BJ (cell line): ENCODE results near the gene CHCHD6. TPM values are rescaled to one million over a fixed set of nuclear protein-coding genes. Genes with fewer than 3 reads are reported as not detected.
A peak's percentile ranks its signal among the peaks of the same experiment; 100 is the strongest.

Source experiments
- CTCF ChIA-PET: fragments of 350-600 bp; formaldehyde crosslinking; extraction: SDS; loops from one replicate; lab custom pipeline; 2021; ENCODE audit warnings: antibody characterized with exemption, inconsistent platforms; lab: Yijun Ruan, JAX
- POLR2A ChIA-PET: fragments of 300-600 bp; sonication (Branson Sonifier 250); formaldehyde crosslinking; extraction: SDS; loops from one replicate; lab custom pipeline; 2021; ENCODE audit warnings: antibody characterized with exemption; lab: Charles Lee
- DNase-seq: peaks from one replicate; pipeline ENCODE4 v3.0.0-alpha.2; 2011; ENCODE audit warnings: low read depth
- H3K27me3 ChIP-seq: 2 replicates; pipeline ENCODE4 v1.6.0; 2011; ENCODE audit warnings: low read length; ENCODE audit not compliant: control insufficient read depth, insufficient read depth
- H3K36me3 ChIP-seq: 2 replicates; pipeline ENCODE4 v1.5.1; 2011; ENCODE audit warnings: low read length; ENCODE audit not compliant: control insufficient read depth, insufficient read depth
- H3K4me3 ChIP-seq: 2 replicates; pipeline ENCODE4 v1.5.1; 2011; ENCODE audit warnings: low read depth, mild to moderate bottlenecking, control low read depth, low read length
- polyA plus RNA-seq: library from polyadenylated mRNA; depleted of rRNA; stranded (reverse); fragments of >200 nt; gene quantifications from 2 replicates; pipeline ENCODE4 v1.2.3, GENCODE V29; 2011
- TF ChIP-seq, protein P1 (sequence below): IDR thresholded peaks from 2 replicates; pipeline ENCODE4 v1.5.1; 2011; ENCODE audit warnings: low read depth, mild to moderate bottlenecking, control low read depth, inconsistent platforms, low read length, moderate library complexity; ENCODE audit not compliant: insufficient read depth

The CHCHD6 gene
- polyA plus RNA-seq, 1 experiment: 23.7 TPM

DNA sequence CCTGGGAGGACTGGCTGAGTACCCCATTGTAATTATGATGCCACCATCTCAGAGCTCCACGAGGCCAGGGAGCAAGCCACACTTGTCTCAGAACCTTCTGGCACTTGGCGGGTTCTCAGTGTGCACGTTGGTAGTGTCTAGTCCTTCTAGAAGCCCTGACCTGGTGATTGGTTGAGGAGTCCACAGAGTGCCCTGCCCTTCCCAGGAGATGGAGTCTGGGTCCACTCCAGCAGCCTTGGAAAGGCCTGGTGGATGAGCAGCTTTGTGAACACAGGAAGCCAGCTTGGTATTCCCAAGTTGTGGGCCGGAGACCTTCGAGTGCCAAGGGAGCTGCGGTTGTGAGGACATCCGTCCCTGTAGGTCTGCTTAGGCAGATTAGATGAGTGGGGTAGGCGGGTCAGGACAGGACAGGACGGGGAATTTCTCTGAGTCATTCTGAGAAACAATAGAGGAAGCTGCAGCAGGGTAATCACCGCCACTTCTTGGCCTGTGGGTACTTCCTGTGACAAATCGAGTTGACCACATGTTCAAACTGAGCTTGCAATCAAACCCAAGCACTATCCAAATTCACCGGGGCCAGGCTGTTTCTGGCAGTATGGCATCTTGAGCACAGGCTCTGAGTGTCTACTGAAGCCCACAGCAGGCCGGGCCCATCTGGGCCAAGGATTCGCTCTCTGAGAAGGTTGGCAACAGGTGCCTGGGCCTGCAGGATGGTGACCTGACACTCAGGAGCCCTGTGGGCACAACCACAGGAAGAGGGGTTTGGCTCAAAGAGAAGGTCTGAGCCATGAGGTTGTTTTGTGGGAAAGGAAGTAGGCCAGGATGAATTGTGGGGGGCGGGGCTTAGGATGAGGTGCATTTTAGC, 207.4 kb downstream of the CHCHD6 start:
- peaks cover 2% of the 10 kb centered on the region; the same call in 1 of the 2 replicates for H3K36me3 ChIP-seq
- no peaks in the 10 kb centered on the region for H3K27me3 ChIP-seq
- peak; percentile 54 for DNase-seq
- CTCF ChIA-PET: interaction anchor here (0.7 to 1.9 kb wide), 5 partner anchors 11 to 160 kb away, joined by 3 to 5 read pairs (median 3); no protein-coding TSS in a partner anchor
- H3K4me3 ChIP-seq: no peak overlapping the region
- POLR2A ChIA-PET: no interaction called here
- TF ChIP-seq, protein P1, sequence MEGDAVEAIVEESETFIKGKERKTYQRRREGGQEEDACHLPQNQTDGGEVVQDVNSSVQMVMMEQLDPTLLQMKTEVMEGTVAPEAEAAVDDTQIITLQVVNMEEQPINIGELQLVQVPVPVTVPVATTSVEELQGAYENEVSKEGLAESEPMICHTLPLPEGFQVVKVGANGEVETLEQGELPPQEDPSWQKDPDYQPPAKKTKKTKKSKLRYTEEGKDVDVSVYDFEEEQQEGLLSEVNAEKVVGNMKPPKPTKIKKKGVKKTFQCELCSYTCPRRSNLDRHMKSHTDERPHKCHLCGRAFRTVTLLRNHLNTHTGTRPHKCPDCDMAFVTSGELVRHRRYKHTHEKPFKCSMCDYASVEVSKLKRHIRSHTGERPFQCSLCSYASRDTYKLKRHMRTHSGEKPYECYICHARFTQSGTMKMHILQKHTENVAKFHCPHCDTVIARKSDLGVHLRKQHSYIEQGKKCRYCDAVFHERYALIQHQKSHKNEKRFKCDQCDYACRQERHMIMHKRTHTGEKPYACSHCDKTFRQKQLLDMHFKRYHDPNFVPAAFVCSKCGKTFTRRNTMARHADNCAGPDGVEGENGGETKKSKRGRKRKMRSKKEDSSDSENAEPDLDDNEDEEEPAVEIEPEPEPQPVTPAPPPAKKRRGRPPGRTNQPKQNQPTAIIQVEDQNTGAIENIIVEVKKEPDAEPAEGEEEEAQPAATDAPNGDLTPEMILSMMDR: no peak

DNA sequence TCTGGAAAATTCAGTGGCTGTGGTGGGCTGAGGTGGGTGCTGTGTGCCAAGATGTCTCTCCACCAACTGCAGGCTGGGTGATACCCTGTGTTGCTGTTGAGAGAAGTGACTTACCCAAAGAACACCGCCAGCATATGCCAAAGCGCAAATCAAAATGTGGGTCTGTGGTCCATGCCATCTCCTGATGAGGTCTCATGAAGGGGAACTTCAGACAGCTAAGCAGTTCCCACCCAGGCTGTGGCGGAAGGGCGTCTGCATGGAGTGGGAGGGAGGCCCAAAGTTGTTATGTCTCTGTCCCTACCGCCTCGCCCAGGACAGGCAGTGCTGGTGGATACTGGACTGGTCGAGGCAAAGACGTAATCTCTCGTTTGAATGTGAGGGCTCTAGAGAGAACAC, 208.0 kb downstream of the CHCHD6 start:
- Histone ChIP-seq H3K4me3 (no peak overlapping the region), H3K27me3 (no peaks in the 10 kb centered on the region), H3K36me3 (peaks cover 2% of the 10 kb centered on the region)
- TF ChIP-seq, protein P1: no peak
- DNase-seq: no peak
- ChIA-PET CTCF (interaction anchor here (1.1 to 1.9 kb wide), 3 partner anchors 11 to 161 kb away, joined by 3 to 5 read pairs (median 3); no protein-coding TSS in a partner anchor), POLR2A (no interaction called here)

- CTCF ChIA-PET: interaction anchor here (0.5 to 1.9 kb wide), 2 partner anchors 12 to 308 kb away, joined by 3 to 5 read pairs; no protein-coding TSS in a partner anchor
- TF ChIP-seq, protein P1: no peak
- POLR2A ChIA-PET: interaction anchor here (0.7 kb wide), 1 partner anchor 60 kb away, joined by 15 read pairs; no protein-coding TSS in a partner anchor
- Histone ChIP-seq H3K27me3 (no peaks in the 10 kb centered on the region), H3K36me3 (peaks cover 2% of the 10 kb centered on the region), H3K4me3 (no peak overlapping the region)
- DNase-seq: no peak
Measured at GRCh38 chr3:126912491-126913195, 208.6 kb downstream of the CHCHD6 start.

DNA sequence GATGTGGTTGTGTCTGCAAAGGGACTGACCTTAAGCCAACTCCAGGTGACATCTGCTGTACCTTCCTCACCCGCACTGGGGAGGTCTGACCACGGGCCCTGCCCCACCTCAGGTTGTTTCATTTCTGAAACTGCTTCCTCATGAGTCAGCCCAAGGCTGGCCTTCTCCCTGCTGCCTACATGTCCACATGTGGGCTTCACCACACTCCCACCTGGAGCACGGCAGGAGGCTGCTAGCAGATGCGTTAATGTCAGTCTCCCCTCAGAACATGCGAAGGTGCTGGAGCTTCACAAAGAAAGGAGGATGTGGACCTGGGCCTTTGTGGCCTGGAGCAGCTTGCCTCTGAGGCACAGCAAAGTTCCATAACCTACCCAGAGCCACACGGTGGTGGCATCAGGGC, 209.5 kb downstream of the CHCHD6 start:
- TF ChIP-seq, protein P1: no peak
- no peaks in the 10 kb centered on the region for H3K27me3 ChIP-seq
- ChIA-PET POLR2A (interaction anchor here (0.7 kb wide), 1 partner anchor 61 kb away, joined by 15 read pairs; no protein-coding TSS in a partner anchor), CTCF (interaction anchor here (0.5 to 1.1 kb wide), 2 partner anchors 14 to 308 kb away, joined by 3 read pairs; no protein-coding TSS in a partner anchor)
- H3K36me3 ChIP-seq: peaks cover 2% of the 10 kb centered on the region
- no peak for DNase-seq
- H3K4me3 ChIP-seq: no peak overlapping the region
